Liver (tissue), 9 donors: ENCODE data around the gene CUL1. TPM values are rescaled to one million over a fixed set of nuclear protein-coding genes. Genes with fewer than 3 reads are reported as not detected.

Experiments
- DNase-seq: peaks from one replicate; pipeline ENCODE4 v3.0.0-alpha.2; 2017; ENCODE audit warnings: low spot score
- H3K27ac ChIP-seq, 2 donors: one replicate each; pipeline ENCODE4 v1.7.0; 2013; ENCODE audit warnings: inconsistent platforms in 2 of 2, low read length in 2 of 2, control low read depth in 1 of 2, low read depth in 1 of 2, mild to moderate bottlenecking in 1 of 2
- H3K27me3 ChIP-seq, 4 donors: one replicate each; pipeline versions ENCODE4 v1.6.1 to v1.7.0; 2013; ENCODE audit warnings: low read length in 3 of 4, inconsistent platforms in 1 of 4, mild to moderate bottlenecking in 1 of 4, moderate library complexity in 1 of 4; ENCODE audit not compliant: control insufficient read depth in 4 of 4, insufficient read depth in 4 of 4
- H3K36me3 ChIP-seq, 4 donors: one replicate each; pipeline versions ENCODE4 v1.6.1 to v1.7.0; 2013; ENCODE audit warnings: low read length in 3 of 4, mild to moderate bottlenecking in 3 of 4, low read depth in 1 of 4, moderate library complexity in 1 of 4; ENCODE audit not compliant: control insufficient read depth in 4 of 4, insufficient read depth in 3 of 4
- H3K4me1 ChIP-seq, 4 donors: one replicate each; pipeline versions ENCODE4 v1.6.1 to v1.7.0; 2013; ENCODE audit warnings: low read length in 3 of 4, mild to moderate bottlenecking in 3 of 4, moderate library complexity in 1 of 4; ENCODE audit not compliant: control insufficient read depth in 4 of 4, insufficient read depth in 4 of 4
- H3K4me3 ChIP-seq, 3 donors: one replicate each; pipeline versions ENCODE4 v1.6.1 to v1.7.0; 2013; ENCODE audit warnings: low read length in 3 of 3, control low read depth in 1 of 3, low read depth in 1 of 3, mild to moderate bottlenecking in 1 of 3
- H3K9ac ChIP-seq, 2 donors: one replicate each; pipeline ENCODE4 v1.7.0; 2013; ENCODE audit warnings: low read length in 2 of 2, mild to moderate bottlenecking in 2 of 2, moderate library complexity in 2 of 2, control low read depth in 1 of 2, low read depth in 1 of 2
- H3K9me3 ChIP-seq, 4 donors: one replicate each; pipeline versions ENCODE4 v1.6.1 to v1.7.0; 2013; ENCODE audit warnings: low read length in 3 of 4; ENCODE audit not compliant: control insufficient read depth in 4 of 4
- EGR1 ChIP-seq, 2 donors: IDR thresholded peaks; 2 replicates each; pipeline ENCODE4 v1.6.1; 2016 to 2018; ENCODE audit warnings: antibody characterized with exemption in 2 of 2, low read depth in 2 of 2
- FOXA1 ChIP-seq: IDR thresholded peaks from 2 replicates; pipeline ENCODE4 v1.6.1; 2016; ENCODE audit warnings: antibody characterized with exemption
- FOXA2 ChIP-seq: IDR thresholded peaks from 2 replicates; pipeline ENCODE4 v1.6.1; 2016; ENCODE audit warnings: antibody characterized with exemption
- HNF4G ChIP-seq: IDR thresholded peaks from 2 replicates; pipeline ENCODE4 v1.6.1; 2016; ENCODE audit warnings: antibody characterized with exemption
- JUND ChIP-seq, 2 donors: IDR thresholded peaks; 2 replicates each; pipeline ENCODE4 v1.6.1; 2016; ENCODE audit warnings: antibody characterized with exemption in 2 of 2
- NR2F2 ChIP-seq: IDR thresholded peaks from 2 replicates; pipeline ENCODE4 v1.6.1; 2016; ENCODE audit warnings: antibody characterized with exemption
- RXRA ChIP-seq, 2 donors: IDR thresholded peaks; 2 replicates each; pipeline ENCODE4 v1.6.1; 2017 to 2018; ENCODE audit warnings: antibody characterized with exemption in 2 of 2, mild to moderate bottlenecking in 1 of 2
- TAF1 ChIP-seq: conservative IDR thresholded peaks from 2 replicates; pipeline ENCODE4 v1.6.1; 2016; ENCODE audit warnings: antibody characterized with exemption, mild to moderate bottlenecking
- YY1 ChIP-seq: IDR thresholded peaks from 2 replicates; pipeline ENCODE4 v1.6.1; 2016; ENCODE audit warnings: antibody characterized with exemption, mild to moderate bottlenecking
- WGBS: extraction: QIAGEN DNeasy Blood & Tissue Kit; methylation state at CpG from one replicate; pipeline ENCODE4 v1.1.7; 2013; 5-methylcytosine and 5-hydroxymethylcytosine counted together
- polyA plus RNA-seq, 2 donors: library from polyadenylated mRNA; stranded (reverse) in 1 of 2; unstranded in 1 of 2; fragments of 200-250 nt in 1 of 2; fragments of >200 nt in 1 of 2; fragmentation: Nextera tagmentation in 1 of 2; extraction: Ambion mirVana in 1 of 2; gene quantifications; one replicate each; pipeline versions ENCODE4 v1.2.1 to v1.2.3, GENCODE V29; 2013 to 2015
- total RNA-seq, 2 donors: library from RNA; depleted of rRNA; stranded (reverse); fragments of >200 nt; gene quantifications; one replicate each; pipeline ENCODE4 v1.2.3, GENCODE V29; 2014
- TF ChIP-seq, protein P1 (sequence below): IDR thresholded peaks from 2 replicates; pipeline ENCODE4 v1.6.1; 2016; ENCODE audit warnings: antibody characterized with exemption
- donor health status: healthy.
- donor health status: healthy.
- donor health status: healthy.
- donor health status: healthy.
- donor health status: healthy.

The CUL1 gene
- total and polyA plus RNA-seq, 4 donors, result 21.7 to 56.7 (median 26.7) TPM

DNA sequence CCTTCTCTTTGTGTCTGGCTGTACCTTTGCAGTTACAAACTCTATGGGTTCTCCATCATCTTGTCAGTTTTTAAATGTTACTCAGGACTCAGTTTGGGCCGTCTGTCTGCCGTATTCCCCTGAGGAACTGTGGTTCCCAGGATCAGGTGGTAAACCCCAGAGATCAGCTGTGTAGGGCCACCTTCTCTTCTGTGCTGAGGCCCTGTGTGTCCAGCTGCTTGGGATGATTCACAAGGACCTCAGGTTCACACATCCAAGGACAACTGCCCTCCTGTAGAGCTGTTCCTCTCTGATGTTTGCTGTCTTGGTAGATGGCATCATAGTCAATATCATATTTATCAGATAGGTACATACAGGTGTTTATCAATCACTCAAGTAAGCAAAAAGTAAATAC is 24.5 kb downstream of the CUL1 start:
- no peaks in the 10 kb centered on the region for H3K27me3 ChIP-seq
- H3K9me3 ChIP-seq, result no peaks in the 10 kb centered on the region
- DNase-seq, result no peak
- no peak overlapping the region for H3K27ac ChIP-seq
- WGBS, result 90% methylated on average over 2 of the region's 2 CpGs
- TF ChIP-seq EGR1 (IDR thresholded peaks at IDR 0.05; ENCODE audit: low read depth in 2 of 2) (no peak), FOXA2 (no peak), NR2F2 (no peak), JUND (IDR thresholded peaks at IDR 0.05) (no peak)
- H3K36me3 ChIP-seq, result no peaks in the 10 kb centered on the region
- peaks cover 8 to 21% (median 10%) of the 10 kb centered on the region in 4 donors for H3K4me1 ChIP-seq
- H3K9ac ChIP-seq, result no peak overlapping the region
- no peak overlapping the region for H3K4me3 ChIP-seq

DNA sequence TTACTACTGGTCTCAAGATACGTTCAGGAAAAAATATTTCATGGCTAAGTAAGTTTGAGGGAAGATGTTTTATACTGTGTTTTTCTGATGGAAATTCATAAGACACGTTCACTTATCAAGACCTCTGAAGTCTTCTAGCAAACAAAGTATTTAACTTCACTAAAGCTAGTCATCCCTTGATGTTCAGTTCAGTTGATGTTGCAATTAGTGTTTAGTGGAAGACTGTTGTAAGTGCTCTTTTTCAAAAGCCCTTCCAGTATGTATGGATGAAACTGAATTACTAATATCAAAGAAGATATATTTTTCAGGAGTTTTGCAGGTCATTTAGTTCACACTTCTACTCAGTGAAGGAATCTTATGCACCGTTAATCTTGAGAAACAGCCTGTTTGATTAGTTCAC is 25.1 kb downstream of the CUL1 start:
- H3K27me3 ChIP-seq, result no peaks in the 10 kb centered on the region
- H3K9ac ChIP-seq, result no peak overlapping the region
- no peak for DNase-seq
- no peak overlapping the region for H3K4me3 ChIP-seq
- WGBS, result 81% methylated on average over 3 of the region's 3 CpGs
- no peak overlapping the region for H3K27ac ChIP-seq
- H3K9me3 ChIP-seq, result no peaks in the 10 kb centered on the region
- H3K36me3 ChIP-seq, result no peaks in the 10 kb centered on the region
- no peak for TF ChIP-seq YY1
- H3K4me1 ChIP-seq, result peaks cover 8 to 21% (median 10%) of the 10 kb centered on the region in 4 donors

DNA sequence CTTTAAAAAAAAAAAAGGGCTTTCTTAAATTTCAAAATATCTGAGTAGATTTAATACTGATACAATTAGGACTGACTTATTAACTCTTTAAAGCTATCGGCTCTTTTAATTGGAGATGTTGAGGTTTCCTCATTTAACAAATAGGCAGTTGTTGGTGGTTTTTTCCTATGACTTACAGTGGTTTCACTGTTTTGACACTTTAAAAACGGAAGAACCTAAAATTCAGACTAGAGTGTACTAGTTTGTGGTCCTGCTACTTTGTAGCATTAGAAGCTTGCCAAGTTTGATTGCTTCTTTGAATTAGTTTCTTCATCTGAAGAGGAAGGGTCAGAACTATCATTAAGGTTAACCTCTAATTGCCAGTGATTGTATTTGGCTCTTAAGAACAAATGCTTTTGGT is 27.7 kb downstream of the CUL1 start:
- Histone ChIP-seq H3K9ac (no peak overlapping the region), H3K4me3 (no peak overlapping the region), H3K9me3 (no peaks in the 10 kb centered on the region), H3K27ac (no peak overlapping the region), H3K4me1 (peaks cover 6 to 21% (median 10%) of the 10 kb centered on the region in 4 donors), H3K36me3 (peaks cover 0 to 5% (median 5%) of the 10 kb centered on the region in 4 donors), H3K27me3 (no peaks in the 10 kb centered on the region)
- 67% methylated on average over 2 of the region's 2 CpGs for WGBS
- DNase-seq, result no peak
- TF ChIP-seq JUND (IDR thresholded peaks at IDR 0.05), result no peak

DNA sequence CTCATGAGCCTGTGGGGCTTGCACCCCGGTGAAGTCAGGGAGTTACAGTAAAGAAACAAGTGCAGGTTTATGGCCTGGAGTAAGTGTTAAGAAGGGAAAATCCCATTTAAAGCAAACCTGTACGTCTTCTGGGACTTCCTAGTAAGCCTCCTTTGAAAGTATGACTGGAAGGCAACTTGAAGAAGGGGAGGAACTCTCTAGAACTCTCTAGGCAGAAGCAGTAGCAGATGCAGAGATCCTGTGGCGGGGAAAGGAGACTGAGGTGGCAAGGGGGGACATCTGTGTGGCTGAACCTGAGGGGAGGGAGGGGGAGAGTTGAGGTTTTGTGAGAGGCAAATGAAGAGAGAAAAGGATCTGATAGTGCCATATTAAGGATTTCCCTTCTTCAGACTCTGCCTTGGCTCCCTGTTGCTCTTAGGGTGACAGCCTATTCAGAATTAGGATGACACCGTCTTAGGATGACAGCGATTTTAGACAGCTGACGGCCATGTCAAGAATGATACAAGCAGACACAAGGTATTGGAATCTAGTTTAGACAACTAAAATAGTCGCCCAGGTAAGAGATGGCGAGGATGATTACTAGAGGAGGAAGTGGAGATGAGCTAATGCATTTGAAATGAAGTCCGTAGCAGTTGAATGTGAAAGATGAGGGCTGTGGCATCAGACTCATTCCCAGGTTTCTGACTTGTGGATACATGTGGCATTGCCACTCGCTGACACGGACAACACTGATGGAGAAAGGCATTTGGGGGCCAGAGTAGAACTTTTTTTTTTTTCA is 29.0 kb downstream of the CUL1 start:
- peaks cover 2 to 13% (median 5%) of the 10 kb centered on the region in 4 donors for H3K4me1 ChIP-seq
- TF ChIP-seq RXRA (IDR thresholded peaks at IDR 0.05) (no peak), FOXA1 (no peak), TAF1 (no peak), HNF4G (no peak)
- TF ChIP-seq, protein P1, sequence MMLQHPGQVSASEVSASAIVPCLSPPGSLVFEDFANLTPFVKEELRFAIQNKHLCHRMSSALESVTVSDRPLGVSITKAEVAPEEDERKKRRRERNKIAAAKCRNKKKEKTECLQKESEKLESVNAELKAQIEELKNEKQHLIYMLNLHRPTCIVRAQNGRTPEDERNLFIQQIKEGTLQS, result no peak
- WGBS, result 95% methylated on average over 11 of the region's 11 CpGs

More for the DNA sequence above, 29.0 kb downstream of the CUL1 start:
- H3K27ac ChIP-seq, result no peak overlapping the region
- no peaks in the 10 kb centered on the region for H3K27me3 ChIP-seq
- no peak for DNase-seq
- H3K4me3 ChIP-seq, result no peak overlapping the region
- H3K9ac ChIP-seq, result no peak overlapping the region
- H3K36me3 ChIP-seq, result peaks cover 5 to 18% (median 12%) of the 10 kb centered on the region in 4 donors
- H3K9me3 ChIP-seq, result no peaks in the 10 kb centered on the region
